Stimulated activated CD4-positive, alpha-beta T cell treated with anti-CD3 and anti-CD28 coated beads, Interleukin-1b, Interleukin-23, amount 100 ng/mL, for 48 hours (primary cell): ENCODE data around the gene GDPD3.

ENCODE experiments used
- DNase-seq: peaks from one replicate; pipeline ENCODE4 v3.0.0-alpha.2; 2020

GDPD3 gene

DNA sequence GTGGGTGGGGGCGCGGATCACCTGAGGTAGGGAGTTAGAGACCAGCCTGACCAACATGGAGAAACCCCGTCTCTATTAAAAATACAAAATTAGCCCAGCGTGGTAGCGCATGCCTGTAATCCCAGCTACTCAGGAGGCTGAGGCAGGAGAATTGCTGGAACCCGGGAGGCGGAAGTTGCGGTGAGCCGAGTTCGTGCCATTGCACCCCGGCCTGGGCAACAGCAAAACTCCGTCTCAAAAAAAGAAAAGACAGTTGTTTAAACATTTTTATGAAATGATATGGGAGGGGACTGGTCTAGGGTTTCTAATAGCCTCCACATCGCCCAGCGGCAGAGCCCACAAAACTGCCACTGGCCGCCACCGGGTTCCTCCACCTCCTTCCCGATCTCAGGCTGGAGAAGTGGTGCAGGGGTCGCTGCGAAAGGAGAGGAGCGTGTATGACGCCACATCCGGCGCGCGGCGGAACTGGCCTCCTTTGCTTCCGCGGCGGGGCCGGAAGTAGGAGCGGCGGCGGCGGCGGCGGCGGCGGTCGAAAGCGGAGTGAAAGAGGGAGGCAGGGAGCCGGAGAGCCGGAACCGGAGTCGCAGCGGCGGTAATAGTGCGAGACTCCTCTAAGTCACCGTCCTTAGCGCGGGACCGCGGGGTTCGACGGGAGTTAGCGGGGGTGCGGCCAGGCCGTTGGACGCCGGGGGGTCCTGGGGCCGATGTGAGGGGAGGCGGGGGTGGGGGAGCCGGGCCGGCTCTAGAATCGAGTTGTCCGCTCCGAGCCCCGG lies 37.6 kb downstream of the GDPD3 start, which contains the start of gene PPP4C:
TSS of gene PPP4C (plus strand) at position 492 of the 773 bp plus-strand sequence. CDS start 384 bp downstream, outside the sequence.
- peak; percentile 91 for DNase-seq

DNA sequence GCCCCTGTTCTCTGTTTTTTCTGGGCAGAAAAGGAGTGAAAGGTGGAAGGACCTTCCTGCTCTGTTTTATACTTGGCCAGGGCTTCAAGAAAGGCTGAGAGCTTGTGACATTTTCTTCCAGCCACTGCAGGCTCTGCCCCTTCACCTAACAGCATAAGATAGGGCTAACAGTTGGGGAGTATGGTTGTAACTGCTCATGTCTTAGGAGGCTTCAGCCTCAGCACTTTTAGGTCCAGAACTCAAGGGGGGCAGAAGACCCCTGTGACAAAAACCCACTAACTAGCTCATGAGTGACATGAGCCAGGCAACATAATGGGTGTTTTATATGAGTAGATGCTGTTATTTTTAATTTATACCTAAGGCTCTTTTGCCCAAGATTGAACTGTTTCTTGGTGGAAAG lies 42.8 kb downstream of the GDPD3 start:
- no peak for DNase-seq

DNA sequence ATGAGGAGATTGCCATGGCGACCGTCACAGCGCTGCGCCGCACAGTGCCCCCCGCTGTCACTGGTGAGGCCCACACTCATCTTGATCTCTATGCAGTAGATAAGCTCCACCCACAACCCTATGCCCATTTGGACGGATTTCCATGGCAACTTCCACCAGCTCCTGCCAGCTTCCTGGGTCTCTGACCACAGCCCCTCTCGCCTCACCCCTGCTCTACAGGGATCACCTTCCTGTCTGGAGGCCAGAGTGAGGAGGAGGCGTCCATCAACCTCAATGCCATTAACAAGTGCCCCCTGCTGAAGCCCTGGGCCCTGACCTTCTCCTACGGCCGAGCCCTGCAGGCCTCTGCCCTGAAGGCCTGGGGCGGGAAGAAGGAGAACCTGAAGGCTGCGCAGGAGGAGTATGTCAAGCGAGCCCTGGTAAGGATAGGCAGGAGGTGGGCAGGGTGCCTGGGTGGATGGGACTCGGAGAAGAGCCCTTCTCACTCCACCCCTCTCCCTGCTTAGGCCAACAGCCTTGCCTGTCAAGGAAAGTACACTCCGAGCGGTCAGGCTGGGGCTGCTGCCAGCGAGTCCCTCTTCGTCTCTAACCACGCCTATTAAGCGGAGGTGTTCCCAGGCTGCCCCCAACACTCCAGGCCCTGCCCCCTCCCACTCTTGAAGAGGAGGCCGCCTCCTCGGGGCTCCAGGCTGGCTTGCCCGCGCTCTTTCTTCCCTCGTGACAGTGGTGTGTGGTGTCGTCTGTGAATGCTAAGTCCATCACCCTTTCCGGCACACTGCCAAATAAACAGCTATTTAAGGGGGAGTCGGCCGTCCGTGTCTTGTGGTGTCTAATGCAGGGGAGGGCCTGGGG lies 43.5 kb downstream of the GDPD3 start:
- DNase-seq, result no peak

DNA sequence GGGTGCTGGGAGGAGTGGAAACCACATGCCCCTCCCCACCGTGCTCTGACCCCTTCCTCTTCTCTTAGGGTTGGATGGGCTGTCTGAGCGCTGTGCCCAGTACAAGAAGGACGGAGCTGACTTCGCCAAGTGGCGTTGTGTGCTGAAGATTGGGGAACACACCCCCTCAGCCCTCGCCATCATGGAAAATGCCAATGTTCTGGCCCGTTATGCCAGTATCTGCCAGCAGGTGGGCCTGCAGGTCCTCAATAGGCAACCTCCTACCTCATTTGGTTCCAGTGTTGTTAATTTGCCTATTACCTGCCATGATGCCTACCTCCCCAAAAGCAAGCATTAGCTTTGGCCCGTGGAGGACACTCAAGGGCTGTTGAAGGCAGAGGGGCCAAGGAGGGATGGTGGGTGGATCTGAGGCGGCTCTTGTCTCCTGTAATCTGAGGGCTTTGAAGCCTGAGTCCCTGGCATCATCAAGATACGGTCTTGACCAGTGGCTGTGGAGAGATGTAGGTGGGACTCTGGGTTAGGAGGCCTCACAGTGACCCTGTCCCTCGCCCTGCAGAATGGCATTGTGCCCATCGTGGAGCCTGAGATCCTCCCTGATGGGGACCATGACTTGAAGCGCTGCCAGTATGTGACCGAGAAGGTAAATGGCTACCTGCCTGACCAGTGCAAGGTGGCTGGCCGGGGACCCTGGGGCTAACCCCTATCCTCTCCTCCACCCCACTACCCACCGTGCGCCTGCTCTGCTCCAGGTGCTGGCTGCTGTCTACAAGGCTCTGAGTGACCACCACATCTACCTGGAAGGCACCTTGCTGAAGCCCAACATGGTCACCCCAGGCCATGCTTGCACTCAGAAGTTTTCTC lies 44.4 kb downstream of the GDPD3 start:
- DNase-seq, result peak; percentile 63

DNA sequence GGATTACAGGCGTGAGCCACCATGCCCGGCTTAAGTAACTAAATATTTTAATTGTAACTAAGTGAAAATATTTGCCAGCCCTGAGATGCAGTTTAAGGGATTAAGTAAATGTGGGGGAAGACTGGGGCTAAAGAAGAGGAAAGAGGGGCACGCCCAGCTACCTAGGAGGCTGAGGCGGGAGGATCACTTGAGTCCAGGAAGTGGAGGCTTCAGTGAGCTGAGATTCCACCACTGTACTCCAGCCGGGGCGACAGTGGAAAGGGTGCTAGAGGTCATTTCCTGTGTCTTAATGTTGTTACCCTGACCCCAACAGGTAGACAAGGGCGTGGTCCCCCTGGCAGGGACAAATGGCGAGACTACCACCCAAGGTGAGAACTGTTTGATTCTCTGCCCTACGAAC lies 45.0 kb downstream of the GDPD3 start:
- no peak for DNase-seq

DNA sequence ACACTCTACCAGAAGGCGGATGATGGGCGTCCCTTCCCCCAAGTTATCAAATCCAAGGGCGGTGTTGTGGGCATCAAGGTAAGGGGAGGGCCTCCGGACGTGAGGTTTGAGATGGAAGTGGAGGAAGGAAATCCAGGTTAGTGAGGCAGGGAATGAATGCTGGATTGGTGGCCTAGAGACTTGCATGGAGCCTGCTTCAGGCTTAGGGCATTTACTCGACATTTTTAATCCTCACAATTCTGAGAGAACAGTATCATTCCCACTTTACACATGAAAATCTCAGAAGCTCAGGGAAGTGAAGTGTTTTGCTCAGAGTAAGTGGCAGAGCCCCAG lies 45.8 kb downstream of the GDPD3 start:
- DNase-seq, result no peak

DNA sequence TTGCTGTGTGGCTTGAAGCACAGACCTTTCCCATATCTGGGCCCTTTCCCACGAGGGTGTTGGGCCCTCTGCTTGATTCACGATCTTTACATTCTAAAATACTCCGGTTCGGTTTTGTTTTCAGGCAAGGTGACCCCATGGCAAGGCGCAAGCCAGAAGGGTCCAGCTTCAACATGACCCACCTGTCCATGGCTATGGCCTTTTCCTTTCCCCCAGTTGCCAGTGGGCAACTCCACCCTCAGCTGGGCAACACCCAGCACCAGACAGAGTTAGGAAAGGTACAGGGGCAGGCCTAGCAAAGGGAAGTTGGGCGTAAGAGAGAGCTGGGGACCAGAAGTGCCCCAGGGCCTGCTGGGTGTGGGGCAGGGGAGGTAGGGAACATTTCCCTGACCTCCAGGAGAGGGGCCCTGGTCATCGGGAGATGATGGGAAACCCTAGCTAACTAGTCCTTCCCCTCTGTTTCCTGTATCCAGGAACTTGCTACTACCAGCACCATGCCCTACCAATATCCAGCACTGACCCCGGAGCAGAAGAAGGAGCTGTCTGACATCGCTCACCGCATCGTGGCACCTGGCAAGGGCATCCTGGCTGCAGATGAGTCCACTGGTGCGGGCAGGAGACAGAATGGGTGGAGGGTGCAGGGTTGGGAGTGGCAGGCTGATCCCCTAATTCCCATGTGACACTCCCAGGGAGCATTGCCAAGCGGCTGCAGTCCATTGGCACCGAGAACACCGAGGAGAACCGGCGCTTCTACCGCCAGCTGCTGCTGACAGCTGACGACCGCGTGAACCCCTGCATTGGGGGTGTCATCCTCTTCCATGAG lies 46.4 kb downstream of the GDPD3 start:
- no peak for DNase-seq

DNA sequence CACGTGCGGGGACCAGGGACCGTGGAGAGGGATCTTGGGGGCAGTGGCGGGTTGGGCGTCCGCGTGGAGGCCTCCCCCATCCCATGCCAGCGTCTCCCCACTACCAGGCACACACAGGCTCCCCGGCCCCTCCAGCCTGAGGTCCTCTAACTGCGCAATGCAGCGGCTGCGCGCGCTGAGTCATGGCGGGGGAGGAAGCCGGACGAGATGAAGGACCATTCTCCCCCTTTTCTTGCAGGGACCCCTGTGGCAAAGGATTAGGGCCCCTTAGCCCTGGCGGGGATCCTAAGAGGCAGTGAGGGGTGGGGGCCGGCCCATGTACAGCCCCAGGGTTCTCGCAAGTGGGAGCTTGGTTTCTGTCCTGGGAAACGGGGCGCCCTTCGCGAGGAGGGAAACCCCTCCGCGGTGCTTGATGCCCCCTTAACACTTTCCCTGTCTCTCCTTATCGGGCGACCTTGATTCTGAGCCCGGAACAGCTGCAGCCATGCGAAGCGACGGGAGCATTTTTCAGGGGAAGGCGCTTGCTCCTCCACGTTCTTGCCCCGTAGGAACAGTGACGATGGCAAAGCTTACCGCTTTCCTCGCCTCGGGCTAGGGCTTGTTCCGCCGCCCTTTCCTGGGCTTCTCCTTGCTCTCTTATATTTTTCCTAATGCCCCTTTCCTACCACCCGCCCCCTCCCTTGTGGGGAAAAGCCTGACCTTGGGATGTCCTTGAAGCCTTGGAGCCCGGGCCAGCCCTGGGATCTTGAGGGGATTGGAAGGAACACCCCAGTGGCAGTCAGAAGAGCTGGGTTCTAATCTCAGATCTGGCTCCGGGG lies 47.2 kb downstream of the GDPD3 start:
- peak; percentile 53 for DNase-seq

DNA sequence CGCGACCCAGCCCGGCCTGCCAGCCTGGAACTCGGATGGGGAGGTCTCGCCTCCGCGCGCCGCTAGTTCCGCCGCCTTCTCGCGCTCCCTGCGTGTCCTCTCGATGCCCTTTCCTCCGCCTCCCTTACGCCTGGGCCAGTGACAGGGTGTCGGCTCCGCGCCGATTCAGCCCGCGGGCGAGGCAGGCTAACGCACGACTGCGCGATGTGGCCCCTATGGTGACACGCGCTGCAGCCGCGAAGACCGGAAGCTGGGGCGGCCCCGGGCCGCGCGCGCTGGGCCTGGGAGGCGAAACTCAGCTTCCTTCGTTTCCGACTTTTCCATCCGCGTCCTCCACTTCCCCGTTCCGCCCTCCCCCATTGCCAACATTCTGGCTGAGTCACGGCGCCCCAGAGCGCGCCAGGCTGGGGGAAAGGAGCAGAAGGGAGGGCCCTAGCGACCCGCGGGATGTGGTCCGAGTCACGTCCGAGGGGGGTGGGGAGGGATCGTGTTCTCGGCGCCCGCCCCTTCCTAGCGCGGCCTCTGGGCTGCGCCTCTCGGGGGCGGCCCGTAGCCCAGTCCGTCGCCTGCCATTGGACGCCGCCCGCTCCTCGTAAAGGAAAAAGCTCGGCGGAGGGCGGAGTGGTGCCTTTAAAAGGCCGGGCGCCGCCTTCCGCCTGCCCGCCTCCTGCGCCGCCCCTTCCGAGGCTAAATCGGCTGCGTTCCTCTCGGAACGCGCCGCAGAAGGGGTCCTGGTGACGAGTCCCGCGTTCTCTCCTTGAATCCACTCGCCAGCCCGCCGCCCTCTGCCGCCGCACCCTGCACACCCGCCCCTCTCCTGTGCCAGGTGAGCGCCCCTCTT lies 48.0 kb downstream of the GDPD3 start, which contains the start of gene ALDOA:
TSS of gene ALDOA (plus strand) at position 659 of the 841 bp plus-strand sequence. CDS start 1,138 bp downstream, outside the sequence.
- DNase-seq, result peak; percentile 98

DNA sequence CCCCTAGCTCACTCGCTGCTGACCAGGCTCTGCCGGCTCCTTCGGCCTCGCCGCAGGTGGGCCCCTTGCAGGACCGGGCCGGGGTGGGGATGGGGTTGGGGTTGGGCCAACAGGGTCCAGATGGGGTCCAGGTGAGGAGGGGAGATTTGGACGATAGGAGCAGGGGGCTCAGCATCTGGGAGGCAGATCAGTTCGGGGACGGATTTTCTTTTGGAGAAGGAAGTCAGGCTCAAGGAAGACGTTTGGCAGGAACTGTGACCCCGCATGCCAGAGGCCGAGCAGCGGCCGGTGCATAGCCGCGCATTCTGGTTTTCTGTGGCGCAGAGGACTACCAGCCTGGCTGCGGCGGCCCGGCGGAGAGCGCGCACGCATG lies 48.6 kb downstream of the GDPD3 start:
- no peak for DNase-seq

DNA sequence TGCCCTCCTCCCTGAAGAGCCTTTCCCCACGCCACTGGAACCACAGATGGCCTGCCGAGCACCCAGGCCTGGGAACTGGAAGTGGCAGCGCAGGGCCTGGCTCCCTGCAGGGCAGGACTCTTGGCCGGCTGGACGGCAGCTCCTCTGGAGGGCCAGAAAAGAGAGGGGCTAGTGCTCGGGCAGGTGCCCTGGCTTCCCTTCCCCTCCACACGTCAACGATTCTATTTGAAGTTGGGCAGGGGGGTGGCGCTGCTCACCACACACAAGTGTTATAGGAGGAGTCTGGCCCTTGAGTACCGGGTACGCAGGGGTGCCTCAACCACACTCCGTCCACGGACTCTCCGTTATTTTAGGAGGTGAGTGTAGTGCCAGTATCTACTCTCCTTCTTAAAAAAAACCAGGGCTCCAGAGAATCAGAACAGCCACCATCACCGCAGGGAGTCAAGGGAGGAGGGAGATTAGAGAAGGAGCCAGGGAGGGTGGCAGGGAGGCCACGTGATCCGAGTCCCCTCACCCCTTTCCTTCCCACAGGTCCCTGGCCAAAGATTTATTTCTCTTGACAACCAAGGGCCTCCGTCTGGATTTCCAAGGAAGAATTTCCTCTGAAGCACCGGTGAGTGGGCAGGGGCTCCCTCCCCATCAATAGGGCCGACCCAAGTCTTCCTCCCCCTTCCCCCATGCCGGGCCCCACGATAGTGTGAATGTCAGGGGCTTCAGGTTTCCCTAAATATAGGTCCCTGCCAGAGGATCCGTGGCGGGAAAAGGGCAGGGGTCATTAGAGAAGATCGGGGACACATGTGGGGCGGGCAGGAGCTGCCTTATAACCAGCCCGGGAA lies 49.2 kb downstream of the GDPD3 start:
- peak; percentile 70 for DNase-seq

DNA sequence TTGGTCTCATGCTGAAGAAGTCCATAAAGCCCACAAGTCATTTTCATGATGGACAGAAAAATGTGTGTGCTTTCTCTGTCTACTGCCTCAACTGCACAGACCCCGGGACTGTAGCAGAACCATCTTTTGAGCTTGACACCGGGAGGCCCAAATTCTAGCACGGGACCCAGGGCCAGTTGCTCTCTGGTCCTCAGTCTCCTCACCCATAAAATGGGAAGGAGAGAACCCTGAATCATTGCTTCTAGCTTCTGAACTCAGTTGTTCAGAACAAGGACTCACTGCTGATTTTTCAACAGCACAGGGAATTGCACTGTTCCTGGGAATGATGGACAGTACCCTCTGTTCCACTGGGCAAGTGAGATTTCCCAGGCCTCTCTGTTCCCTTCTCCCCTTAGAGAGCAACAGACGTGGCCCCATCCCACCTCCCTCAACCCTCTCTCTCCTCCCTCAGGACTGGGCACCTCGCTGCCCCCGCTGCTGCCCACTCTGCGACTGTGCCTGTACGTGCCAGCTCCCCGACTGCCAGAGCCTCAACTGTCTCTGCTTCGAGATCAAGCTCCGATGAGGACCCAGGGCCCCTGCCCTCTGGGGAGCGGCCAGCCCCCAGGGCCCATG lies 50.0 kb downstream of the GDPD3 start:
- DNase-seq, result no peak

DNA sequence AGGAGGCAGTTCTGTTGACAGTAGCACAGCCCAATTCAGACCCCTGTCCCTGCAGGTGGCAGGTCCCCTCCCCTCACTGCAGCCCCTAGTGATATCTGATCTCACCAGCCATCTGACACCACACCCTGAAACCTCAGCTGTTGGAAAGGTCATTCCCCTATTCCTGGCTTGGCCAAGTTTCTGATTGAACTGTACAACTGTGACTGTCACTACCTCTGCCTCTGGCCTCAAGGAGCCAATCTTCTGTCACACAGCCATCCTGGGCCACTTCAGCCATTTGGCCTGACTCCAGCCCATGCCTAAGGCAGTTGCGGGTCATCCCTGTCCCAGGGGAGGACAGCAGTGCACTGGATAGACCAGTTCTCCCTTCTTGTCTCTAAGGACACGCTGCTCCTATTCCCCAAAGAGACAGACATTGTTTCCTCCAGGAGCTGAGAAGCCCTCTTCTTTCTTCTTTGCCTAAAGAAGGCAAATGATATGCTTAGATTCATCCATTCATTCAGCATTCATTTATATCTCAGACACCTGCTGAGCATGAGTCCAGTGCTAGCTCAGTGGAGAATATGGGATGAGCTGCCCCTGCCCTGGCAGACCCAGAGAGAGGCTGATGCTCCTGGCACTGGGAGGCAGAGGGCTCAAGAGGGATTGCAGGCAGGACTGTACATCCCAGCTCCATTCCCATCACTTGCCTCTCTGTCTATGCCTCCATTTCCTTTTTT lies 52.3 kb downstream of the GDPD3 start:
- no peak for DNase-seq

DNA sequence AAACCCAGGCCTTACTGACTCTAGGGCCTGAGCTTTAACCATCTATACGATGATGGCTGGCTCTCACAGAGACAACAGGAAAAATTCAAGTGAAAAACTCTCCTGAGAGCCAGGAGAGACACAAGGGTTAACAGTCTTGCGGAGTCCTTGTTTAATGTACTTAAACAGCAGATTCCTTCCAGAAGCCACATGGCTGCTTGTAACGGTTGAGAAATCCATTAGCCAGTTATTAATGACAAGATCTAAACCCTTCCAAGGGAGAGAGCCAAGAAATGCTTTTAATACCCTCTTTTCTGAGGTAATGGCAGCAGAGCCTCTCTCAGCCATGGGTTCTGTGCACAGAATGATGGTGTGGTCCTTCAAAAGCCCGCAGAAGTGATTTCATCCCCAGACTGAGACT lies 53.0 kb downstream of the GDPD3 start:
- DNase-seq, result no peak

DNA sequence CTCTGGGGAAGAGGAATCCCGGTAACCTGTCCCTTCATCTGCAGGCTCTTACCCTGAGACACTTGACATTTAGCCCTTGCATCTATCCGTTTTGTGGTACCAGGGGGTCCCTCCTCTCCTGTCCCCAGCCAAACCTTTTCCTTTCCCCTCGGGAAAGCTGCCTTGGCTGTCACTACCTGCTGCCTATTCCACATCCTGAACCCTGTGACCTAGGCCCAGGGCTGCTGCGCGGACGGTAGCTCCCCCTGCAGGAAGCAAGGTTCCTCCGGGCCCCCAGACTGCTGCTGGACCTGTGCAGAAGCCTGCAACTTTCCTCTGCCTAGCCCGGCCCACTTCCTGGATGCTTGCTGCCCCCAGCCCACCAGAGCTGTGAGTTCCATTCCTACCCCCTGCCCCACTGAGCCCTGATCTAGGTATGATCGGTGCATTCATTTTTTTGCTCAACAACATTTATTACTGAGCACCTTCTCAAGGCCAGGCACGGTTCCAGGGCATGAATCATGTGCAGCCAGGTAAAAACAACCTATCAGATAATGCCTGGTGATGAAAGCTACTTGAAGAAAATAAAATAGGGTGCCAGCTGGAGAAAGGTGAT lies 58.3 kb downstream of the GDPD3 start:
- peak; percentile 54 for DNase-seq
